Stimulated activated CD4-positive, alpha-beta T cell treated with anti-CD3 and anti-CD28 coated beads, Interleukin-15, amount 100 ng/mL, for 48 hours (primary cell): Measurements from ENCODE around the gene AGXT.

Source experiments
- DNase-seq, 2 donors: peaks; one replicate each; pipeline ENCODE4 v3.0.0-alpha.2; 2020; ENCODE audit warnings: low read depth in 2 of 2

The AGXT gene

GRCh38 chr2:240869109-240869955, 708 bp downstream of the AGXT start:
- DNase-seq: no peak

- no peak for DNase-seq
These were observed 1.6 kb downstream of the AGXT start for GRCh38 chr2:240869956-240870875.

- no peak for DNase-seq
These were observed 2.7 kb downstream of the AGXT start for GRCh38 chr2:240871071-240871958.

GRCh38 chr2:240872317-240873097, 3.9 kb downstream of the AGXT start:
- DNase-seq: no peak

- no peak for DNase-seq
These were observed 4.6 kb downstream of the AGXT start for GRCh38 chr2:240873098-240873788.

GRCh38 chr2:240873805-240874714, 5.4 kb downstream of the AGXT start:
- DNase-seq: no peak

GRCh38 chr2:240874715-240875227, 6.1 kb downstream of the AGXT start:
- no peak for DNase-seq

GRCh38 chr2:240875228-240876034, 6.8 kb downstream of the AGXT start:
- DNase-seq: no peak

GRCh38 chr2:240876035-240876474, 7.4 kb downstream of the AGXT start:
- no peak for DNase-seq

- DNase-seq: no peak
These were observed 8.0 kb downstream of the AGXT start for GRCh38 chr2:240876475-240877251.

- DNase-seq: no peak
These were observed 9.1 kb downstream of the AGXT start for GRCh38 chr2:240877460-240878340.

- no peak for DNase-seq
These were observed 9.8 kb downstream of the AGXT start for GRCh38 chr2:240878341-240878936.

GRCh38 chr2:240879105-240879504, 10.5 kb downstream of the AGXT start:
- DNase-seq: no peak

- DNase-seq: no peak
These were observed 13.3 kb downstream of the AGXT start for GRCh38 chr2:240881913-240882312.

- DNase-seq: no peak
These were observed 15.6 kb downstream of the AGXT start for GRCh38 chr2:240884221-240884620.

GRCh38 chr2:240884745-240885144, 16.1 kb downstream of the AGXT start:
- DNase-seq: no peak
